GM12891 (cell line): Measurements from ENCODE around the gene THOC3.
"Not testable (repeated sequence)": the region's sequence is repeated elsewhere in the genome, so short reads cannot be mapped to it uniquely, and the experiment has no call there.

ENCODE experiments used
- POLR2A ChIP-seq: IDR thresholded peaks from 2 replicates; pipeline ENCODE4 v1.6.1; 2011; ENCODE audit warnings: low read depth, low read length, control low read depth
- POLR2AphosphoS5 ChIP-seq: IDR thresholded peaks from 2 replicates; pipeline ENCODE4 v1.6.1; 2011; ENCODE audit warnings: low read depth, low read length, control low read depth
- POU2F2 ChIP-seq: IDR thresholded peaks from 2 replicates; pipeline ENCODE4 v1.6.1; 2011; ENCODE audit warnings: low read depth, mild to moderate bottlenecking, control low read depth, low read length, moderate library complexity
- TAF1 ChIP-seq: IDR thresholded peaks from 2 replicates; pipeline ENCODE4 v1.6.1; 2011; ENCODE audit warnings: low read depth, low read length, control low read depth

DNA sequence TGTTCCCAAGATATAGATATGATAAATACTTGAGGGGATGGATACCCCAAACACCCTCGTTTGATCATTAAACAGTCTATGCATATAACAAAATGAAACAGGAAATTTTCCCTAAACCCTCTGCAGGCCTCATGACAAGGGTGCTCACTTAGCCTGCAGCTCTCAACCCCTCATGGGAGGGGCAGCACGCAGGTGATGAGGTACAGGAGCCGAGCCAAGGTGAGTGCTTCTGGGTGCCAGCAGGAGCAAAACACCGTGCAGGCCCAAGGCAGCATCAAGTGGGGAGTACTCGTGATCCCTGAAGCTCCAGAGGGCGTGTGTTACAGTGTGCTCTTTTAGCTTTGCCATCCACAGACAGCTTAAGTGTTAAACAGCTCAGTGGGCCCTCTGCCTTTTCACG lies 24.9 kb downstream of the THOC3 start:
- TF ChIP-seq POLR2AphosphoS5, POLR2A, POU2F2, TAF1: not testable (repeated sequence)
